ENCODE results near the gene CFAP299. TPM values are rescaled to one million over a fixed set of nuclear protein-coding genes. Genes with fewer than 3 reads are reported as not detected.

The CFAP299 gene
- total RNA-seq, 2 experiments from 2014 or later, result 0.63 to 3.7 TPM

GRCh38 chr4:80578001-80578400, 242.5 kb downstream of the CFAP299 start:
- Histone ChIP-seq H3K79me2 (ENCODE audit: insufficient read depth, low read depth, low read length) (no peaks in the 10 kb centered on the region), H3K4me1 (ENCODE audit: insufficient read depth, low read length, poor library complexity, severe bottlenecking) (peaks cover 26% of the 10 kb centered on the region), H2AFZ (ENCODE audit: low read length) (no peak overlapping the region), H3K27ac (ENCODE audit: low read depth, low read length, poor library complexity, severe bottlenecking) (no peak overlapping the region), H4K20me1 (ENCODE audit: insufficient read depth, low read length) (no peaks in the 10 kb centered on the region), H3K4me2 (ENCODE audit: low read length) (no peak overlapping the region), H3K4me3 (ENCODE audit: low read depth, low read length, poor library complexity, severe bottlenecking) (no peak overlapping the region), H3K9me2 (ENCODE audit: insufficient read depth, low read length) (no peaks in the 10 kb centered on the region), H3K36me3 (ENCODE audit: insufficient read depth, low read length) (peaks cover 16% of the 10 kb centered on the region; the same call in 1 of the 2 replicates), H3K9me3 (ENCODE audit: low read length) (peaks cover 34% of the 10 kb centered on the region)
- CTCF ChIA-PET (ENCODE audit: unreplicated experiment), result no interaction called here
- DNase-seq (ENCODE audit: low spot score), result no peak
- TF ChIP-seq CTCF (conservative IDR thresholded peaks at IDR 0.05; ENCODE audit: low read length) (no peak), EZH2phosphoT487 (IDR thresholded peaks at IDR 0.05; ENCODE audit: borderline replicate concordance, low read depth, low read length) (no peak)
- BruUV-seq (replicated peaks), result no TSS peak
- intact Hi-C loops (cut with micrococcal nuclease; ENCODE audit: unreplicated experiment), result no loop called here
- POLR2A ChIA-PET, result interaction anchor here (0.6 to 1.5 kb wide), 4 partner anchors 11 to 443 kb away, joined by 3 read pairs; no protein-coding TSS in a partner anchor

GRCh38 chr4:80585542-80585941, 250.0 kb downstream of the CFAP299 start:
- CTCF ChIA-PET (ENCODE audit: unreplicated experiment), result no interaction called here
- Histone ChIP-seq H3K79me2 (ENCODE audit: insufficient read depth, low read depth, low read length) (no peaks in the 10 kb centered on the region), H3K9me3 (ENCODE audit: low read length) (peaks cover 21% of the 10 kb centered on the region; the same call in 1 of the 2 replicates), H3K4me3 (ENCODE audit: low read depth, low read length, poor library complexity, severe bottlenecking) (no peak overlapping the region), H3K4me1 (ENCODE audit: insufficient read depth, low read length, poor library complexity, severe bottlenecking) (peaks cover 33% of the 10 kb centered on the region), H3K27ac (ENCODE audit: low read depth, low read length, poor library complexity, severe bottlenecking) (no peak overlapping the region), H2AFZ (ENCODE audit: low read length) (no peak overlapping the region), H4K20me1 (ENCODE audit: insufficient read depth, low read length) (no peaks in the 10 kb centered on the region), H3K4me2 (ENCODE audit: low read length) (no peak overlapping the region), H3K36me3 (ENCODE audit: insufficient read depth, low read length) (peaks cover 5% of the 10 kb centered on the region; the same call in 1 of the 2 replicates), H3K9me2 (ENCODE audit: insufficient read depth, low read length) (no peaks in the 10 kb centered on the region)
- no peak for DNase-seq (ENCODE audit: low spot score)
- no TSS peak for BruUV-seq (replicated peaks)
- POLR2A ChIA-PET, result interaction anchor here (1.8 to 2.8 kb wide), 2 partner anchors 10 to 17 kb away, joined by 4 to 12 read pairs; no protein-coding TSS in a partner anchor
- TF ChIP-seq EZH2phosphoT487 (IDR thresholded peaks at IDR 0.05; ENCODE audit: borderline replicate concordance, low read depth, low read length) (no peak), CTCF (conservative IDR thresholded peaks at IDR 0.05; ENCODE audit: low read length) (no peak)
- intact Hi-C loops (cut with micrococcal nuclease; ENCODE audit: unreplicated experiment), result no loop called here

GRCh38 chr4:80586716-80587115, 251.2 kb downstream of the CFAP299 start:
- ChIA-PET POLR2A (interaction anchor here (1.0 to 2.8 kb wide), 7 partner anchors 9 to 443 kb away, joined by 3 to 12 read pairs (median 3); partner anchors contain the start of gene BMP3), CTCF (ENCODE audit: unreplicated experiment) (no interaction called here)
- Histone ChIP-seq H3K79me2 (ENCODE audit: insufficient read depth, low read depth, low read length) (no peaks in the 10 kb centered on the region), H3K27ac (ENCODE audit: low read depth, low read length, poor library complexity, severe bottlenecking) (no peak overlapping the region), H3K36me3 (ENCODE audit: insufficient read depth, low read length) (peaks cover 8% of the 10 kb centered on the region; the same call in 1 of the 2 replicates), H3K4me2 (ENCODE audit: low read length) (no peak overlapping the region), H3K4me1 (ENCODE audit: insufficient read depth, low read length, poor library complexity, severe bottlenecking) (peaks cover 29% of the 10 kb centered on the region), H3K9me3 (ENCODE audit: low read length) (peaks cover 26% of the 10 kb centered on the region; the same call in 1 of the 2 replicates), H3K4me3 (ENCODE audit: low read depth, low read length, poor library complexity, severe bottlenecking) (no peak overlapping the region), H2AFZ (ENCODE audit: low read length) (no peak overlapping the region; the same call in 1 of the 2 replicates), H3K9me2 (ENCODE audit: insufficient read depth, low read length) (no peaks in the 10 kb centered on the region), H4K20me1 (ENCODE audit: insufficient read depth, low read length) (no peaks in the 10 kb centered on the region)
- TF ChIP-seq EZH2phosphoT487 (IDR thresholded peaks at IDR 0.05; ENCODE audit: borderline replicate concordance, low read depth, low read length), result no peak
- TF ChIP-seq CTCF (conservative IDR thresholded peaks at IDR 0.05; ENCODE audit: low read length), result no peak
- BruUV-seq (replicated peaks), result no TSS peak
- DNase-seq (ENCODE audit: low spot score), result no peak
- intact Hi-C loops (cut with micrococcal nuclease; ENCODE audit: unreplicated experiment), result no loop called here
